SK-N-SH (cell line): ENCODE data around the gene LNP1. TPM values are rescaled to one million over a fixed set of nuclear protein-coding genes. Genes with fewer than 3 reads are reported as not detected.

Experiments
- CTCF ChIA-PET: fragments of 300-600, 350-600 bp; formaldehyde crosslinking; extraction: SDS; loops from one replicate; lab custom pipeline; 2021; lab: Yijun Ruan, JAX
- POLR2A ChIA-PET: fragments of 350-600 bp; sonication (Branson Sonifier 250); formaldehyde crosslinking; extraction: SDS; loops from one replicate; lab custom pipeline; 2020; ENCODE audit warnings: antibody characterized with exemption, inconsistent platforms; lab: Yijun Ruan, JAX
- DNase-seq: peaks from one replicate; pipeline ENCODE4 v3.0.0; 2012
- H2AFZ ChIP-seq: fragments of 200-600 bp; sonication (generic); 2 replicates; pipeline ENCODE4 v1.8.1; 2016; ENCODE audit warnings: antibody characterized with exemption, mild to moderate bottlenecking, low read depth
- H3F3A ChIP-seq: fragments of 200-600 bp; sonication (generic); replicated peaks from 2 replicates; pipeline ENCODE3; 2016; ENCODE audit warnings: antibody characterized with exemption, mild to moderate bottlenecking; ENCODE audit not compliant: insufficient read depth
- H3K27ac ChIP-seq, 2 experiments: fragments of 200-500 bp in 1 of 2; fragments of 200-600 bp in 1 of 2; sonication (Bioruptor generic) in 1 of 2; sonication (generic), shearing (Covaris generic) in 1 of 2; 2 replicates each; pipeline versions ENCODE4 v1.5.1 to v1.6.1; 2014 to 2016; ENCODE audit warnings: low read depth in 2 of 2, inconsistent platforms in 1 of 2, low read length in 1 of 2, mild to moderate bottlenecking in 1 of 2, mixed read lengths in 1 of 2
- H3K27me3 ChIP-seq: fragments of 200-600 bp; sonication (generic), shearing (Covaris generic); 2 replicates; pipeline ENCODE4 v1.6.1; 2016; ENCODE audit warnings: mixed run types; ENCODE audit not compliant: insufficient read depth
- H3K36me3 ChIP-seq, 2 experiments: fragments of 200-500 bp in 1 of 2; fragments of 200-600 bp in 1 of 2; sonication (Bioruptor generic) in 1 of 2; sonication (generic) in 1 of 2; replicated peaks in 1 of 2; 2 replicates each; pipeline versions ENCODE3 to v1.5.1; 2014 to 2016; ENCODE audit warnings: low read length in 1 of 2, mild to moderate bottlenecking in 1 of 2; ENCODE audit not compliant: insufficient read depth in 2 of 2, control insufficient read depth in 1 of 2
- H3K4me1 ChIP-seq, 2 experiments: fragments of 200-500 bp in 1 of 2; fragments of 200-600 bp in 1 of 2; sonication (Bioruptor generic) in 1 of 2; sonication (generic), shearing (Covaris generic) in 1 of 2; 2 replicates each; pipeline versions ENCODE4 v1.5.1 to v1.6.1; 2014 to 2016; ENCODE audit warnings: low read depth in 1 of 2, low read length in 1 of 2, mixed run types in 1 of 2; ENCODE audit not compliant: insufficient read depth in 2 of 2, control insufficient read depth in 1 of 2
- H3K4me2 ChIP-seq: fragments of 200-600 bp; sonication (generic), shearing (Covaris generic); 2 replicates; pipeline ENCODE4 v1.6.1; 2017; ENCODE audit warnings: mixed run types
- H3K4me3 ChIP-seq, 2 experiments: fragments of 200-500 bp in 1 of 2; fragments of 200-600 bp in 1 of 2; sonication (Bioruptor generic) in 1 of 2; sonication (generic), shearing (Covaris generic) in 1 of 2; 2 replicates each; pipeline versions ENCODE4 v1.5.1 to v1.8.1; 2014 to 2016; ENCODE audit warnings: low read depth in 2 of 2, inconsistent platforms in 1 of 2, low read length in 1 of 2, mild to moderate bottlenecking in 1 of 2, mixed read lengths in 1 of 2, moderate library complexity in 1 of 2
- H3K79me2 ChIP-seq: fragments of 200-600 bp; sonication (generic); 2 replicates; pipeline ENCODE4 v1.8.1; 2017; ENCODE audit warnings: mild to moderate bottlenecking; ENCODE audit not compliant: insufficient read depth
- H3K9ac ChIP-seq: fragments of 200-600 bp; sonication (generic); 2 replicates; pipeline ENCODE4 v1.6.1; 2017; ENCODE audit warnings: mixed run types
- H3K9me2 ChIP-seq: fragments of 200-600 bp; sonication (generic); 2 replicates; pipeline ENCODE4 v1.6.1; 2017; ENCODE audit warnings: mixed run types
- H3K9me3 ChIP-seq: fragments of 200-600 bp; sonication (generic); 2 replicates; pipeline ENCODE4 v1.6.1; 2017; ENCODE audit warnings: mixed run types, mild to moderate bottlenecking, moderate library complexity
- H4K20me1 ChIP-seq: fragments of 200-600 bp; sonication (generic); 2 replicates; pipeline ENCODE4 v1.6.1; 2017; ENCODE audit warnings: mild to moderate bottlenecking, mixed run types; ENCODE audit not compliant: insufficient read depth
- CTCF ChIP-seq: fragments of 200-600 bp; sonication (generic); IDR thresholded peaks from 2 replicates; pipeline ENCODE4 v1.6.1; 2017; ENCODE audit warnings: antibody characterized with exemption, mild to moderate bottlenecking, moderate library complexity
- ELF1 ChIP-seq: IDR thresholded peaks from 2 replicates; pipeline ENCODE4 v1.4.0; 2012
- EP300 ChIP-seq, 2 experiments: IDR thresholded peaks; 2 replicates each; pipeline versions ENCODE4 v1.4.0 to v1.6.1; 2012; ENCODE audit warnings: borderline replicate concordance in 1 of 2, low read depth in 1 of 2, low read length in 1 of 2
- EZH2phosphoT487 ChIP-seq: fragments of 200-600 bp; sonication (generic); IDR thresholded peaks from 2 replicates; pipeline ENCODE4 v1.6.1; 2017; ENCODE audit warnings: low read depth, mixed run types, mild to moderate bottlenecking, antibody characterized with exemption, moderate library complexity, borderline replicate concordance
- FOSL2 ChIP-seq: IDR thresholded peaks from 2 replicates; pipeline ENCODE4 v1.4.0; 2012; ENCODE audit warnings: low read depth, mild to moderate bottlenecking, moderate library complexity, borderline replicate concordance
- FOXJ3 ChIP-seq: sonication (generic); formaldehyde crosslinking; IDR thresholded peaks from 2 replicates; pipeline ENCODE4 v1.5.1; 2020; ENCODE audit warnings: mild to moderate bottlenecking, missing genetic modification reagents
- GABPA ChIP-seq: IDR thresholded peaks from 2 replicates; pipeline ENCODE4 v1.4.0; 2012; ENCODE audit warnings: low read depth, mild to moderate bottlenecking
- GATA2 ChIP-seq: sonication (generic); formaldehyde crosslinking; IDR thresholded peaks from 2 replicates; pipeline ENCODE4 v1.5.0; 2020; ENCODE audit warnings: mild to moderate bottlenecking, missing genetic modification reagents
- MEF2A ChIP-seq: IDR thresholded peaks from 2 replicates; pipeline ENCODE4 v1.4.0; 2012; ENCODE audit warnings: low read depth, borderline replicate concordance
- RAD21 ChIP-seq: IDR thresholded peaks from 2 replicates; pipeline ENCODE4 v1.6.1; 2012; ENCODE audit warnings: mild to moderate bottlenecking, low read length
- RFX5 ChIP-seq: IDR thresholded peaks from 2 replicates; pipeline ENCODE4 v1.6.1; 2012; ENCODE audit warnings: mild to moderate bottlenecking, improper control_type of control experiment, low read length
- USF1 ChIP-seq: IDR thresholded peaks from 2 replicates; pipeline ENCODE4 v1.4.0; 2012; ENCODE audit warnings: low read depth, borderline replicate concordance
- YY1 ChIP-seq: IDR thresholded peaks from 2 replicates; pipeline ENCODE4 v1.4.0; 2012; ENCODE audit warnings: low read depth, mild to moderate bottlenecking
- ZBTB33 ChIP-seq: IDR thresholded peaks from 2 replicates; pipeline ENCODE4 v1.4.0; 2012; ENCODE audit warnings: low read depth, borderline replicate concordance
- polyA plus RNA-seq, 3 experiments: library from polyadenylated mRNA; depleted of rRNA; stranded (reverse); fragments of >200 nt; gene quantifications; 2 replicates each; pipeline ENCODE4 v1.2.3, GENCODE V29; 2012
- TF ChIP-seq, protein P1 (sequence below): IDR thresholded peaks from 2 replicates; pipeline ENCODE4 v1.4.0; 2012; ENCODE audit warnings: low read depth
- TF ChIP-seq, protein P2 (sequence below): IDR thresholded peaks from 2 replicates; pipeline ENCODE4; 2012

LNP1 gene
- polyA plus RNA-seq, 1 of the 3 experiments (the other 2 are of a cell fraction): 2.3 TPM

- DNase-seq: no peak
- Histone ChIP-seq H3K4me2 (peak overlapping the region; percentile 6), H3K9me3 (peaks cover 7% of the 10 kb centered on the region; the same call in 1 of the 2 replicates), H2AFZ (no peak overlapping the region), H3K79me2 (peaks cover 91% of the 10 kb centered on the region), H3K4me1 (peaks cover 3 to 22% of the 10 kb centered on the region in 2 experiments; a peak in 3 of 4 replicates), H3K36me3 (peaks cover 50 to 70% of the 10 kb centered on the region in 2 experiments), H3K9ac (no peak overlapping the region), H3K27me3 (no peaks in the 10 kb centered on the region), H3K4me3 (no peak overlapping the region), H4K20me1 (no peaks in the 10 kb centered on the region; the same call in 1 of the 2 replicates), H3K27ac (peak overlapping the region; percentile 17 to 51; a peak in 3 of 4 replicates), H3F3A (peaks cover 14% of the 10 kb centered on the region), H3K9me2 (no peaks in the 10 kb centered on the region)
- no peak for TF ChIP-seq CTCF
- TF ChIP-seq FOXJ3: no peak
- TF ChIP-seq EP300 (IDR thresholded peaks at IDR 0.05; ENCODE audit: borderline replicate concordance in 1 of 2, low read depth in 1 of 2, low read length in 1 of 2): no peak
- TF ChIP-seq RFX5: no peak
- no peak for TF ChIP-seq USF1
- TF ChIP-seq YY1: no peak
- no peak for TF ChIP-seq ZBTB33
- TF ChIP-seq, protein P1, sequence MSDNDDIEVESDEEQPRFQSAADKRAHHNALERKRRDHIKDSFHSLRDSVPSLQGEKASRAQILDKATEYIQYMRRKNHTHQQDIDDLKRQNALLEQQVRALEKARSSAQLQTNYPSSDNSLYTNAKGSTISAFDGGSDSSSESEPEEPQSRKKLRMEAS: no peak
- TF ChIP-seq MEF2A: no peak
- no peak for TF ChIP-seq ELF1
- TF ChIP-seq RAD21: no peak
- TF ChIP-seq, protein P2, sequence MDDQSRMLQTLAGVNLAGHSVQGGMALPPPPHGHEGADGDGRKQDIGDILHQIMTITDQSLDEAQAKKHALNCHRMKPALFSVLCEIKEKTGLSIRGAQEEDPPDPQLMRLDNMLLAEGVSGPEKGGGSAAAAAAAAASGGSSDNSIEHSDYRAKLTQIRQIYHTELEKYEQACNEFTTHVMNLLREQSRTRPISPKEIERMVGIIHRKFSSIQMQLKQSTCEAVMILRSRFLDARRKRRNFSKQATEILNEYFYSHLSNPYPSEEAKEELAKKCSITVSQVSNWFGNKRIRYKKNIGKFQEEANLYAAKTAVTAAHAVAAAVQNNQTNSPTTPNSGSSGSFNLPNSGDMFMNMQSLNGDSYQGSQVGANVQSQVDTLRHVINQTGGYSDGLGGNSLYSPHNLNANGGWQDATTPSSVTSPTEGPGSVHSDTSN: no peak
- no peak for TF ChIP-seq FOSL2
- TF ChIP-seq EZH2phosphoT487: no peak
- TF ChIP-seq GATA2 (CRISPR knock-in tag): no peak
- TF ChIP-seq GABPA: no peak
- POLR2A ChIA-PET: no interaction called here
- CTCF ChIA-PET: interaction anchor here (0.6 to 1.8 kb wide), 4 partner anchors 70 to 555 kb away, joined by 3 to 5 read pairs (median 4); no protein-coding TSS in a partner anchor
Measured at GRCh38 chr3:100386437-100387074, 14.8 kb upstream of the LNP1 start.
